GM21423 (cell line): ENCODE data around the gene KRTAP12-2.

Experiments used
- ATAC-seq: cut with Tn5 transposase; IDR thresholded peaks from one replicate; pipeline ENCODE4 v1.9.1; 2021; ENCODE audit warnings: mild to moderate bottlenecking, moderate library complexity; ENCODE audit not compliant: unreplicated experiment

KRTAP12-2 gene

GRCh38 chr21:44666401-44667320 lies at the start of gene KRTAP12-2:
Gene KRTAP12-2 (minus strand): TSS chr21:44666927. CDS start chr21:44666886, 41 bp downstream.
- no peak for ATAC-seq

GRCh38 chr21:44714905-44715304 lies 48.2 kb upstream of the KRTAP12-2 start:
- no peak for ATAC-seq

DNA sequence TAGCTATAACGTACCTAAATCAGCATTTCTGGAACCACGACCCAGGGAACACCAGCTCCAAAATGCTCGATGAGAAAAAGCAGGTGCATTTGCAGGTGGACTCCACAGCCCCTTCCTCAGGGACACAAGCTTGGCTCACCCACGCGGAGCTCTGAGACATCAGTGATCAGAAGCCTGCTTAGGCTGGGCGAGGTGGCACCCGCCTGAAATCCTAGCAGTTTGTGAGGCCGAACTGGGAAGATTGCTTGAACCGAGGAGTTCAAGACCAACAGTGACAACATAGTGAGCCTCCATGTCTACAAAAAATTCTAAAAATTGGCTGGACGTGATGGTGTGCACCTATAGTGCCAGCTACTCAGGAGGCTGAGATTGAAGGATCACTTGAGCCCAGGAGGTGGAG lies 47.1 kb upstream of the KRTAP12-2 start:
- ATAC-seq = no peak

GRCh38 chr21:44713130-44713529 lies 46.4 kb upstream of the KRTAP12-2 start:
- no peak for ATAC-seq

- no peak for ATAC-seq
Measured at GRCh38 chr21:44712203-44713028, 45.7 kb upstream of the KRTAP12-2 start.

GRCh38 chr21:44711327-44712202 lies 44.8 kb upstream of the KRTAP12-2 start, which contains the start of gene TSPEAR:
Gene TSPEAR (minus strand): TSS chr21:44711572. CDS start chr21:44711514, 58 bp downstream.
- no peak for ATAC-seq

GRCh38 chr21:44710756-44711326 lies 44.1 kb upstream of the KRTAP12-2 start:
- no peak for ATAC-seq

- ATAC-seq = no peak
Measured at GRCh38 chr21:44710294-44710665, 43.6 kb upstream of the KRTAP12-2 start.

DNA sequence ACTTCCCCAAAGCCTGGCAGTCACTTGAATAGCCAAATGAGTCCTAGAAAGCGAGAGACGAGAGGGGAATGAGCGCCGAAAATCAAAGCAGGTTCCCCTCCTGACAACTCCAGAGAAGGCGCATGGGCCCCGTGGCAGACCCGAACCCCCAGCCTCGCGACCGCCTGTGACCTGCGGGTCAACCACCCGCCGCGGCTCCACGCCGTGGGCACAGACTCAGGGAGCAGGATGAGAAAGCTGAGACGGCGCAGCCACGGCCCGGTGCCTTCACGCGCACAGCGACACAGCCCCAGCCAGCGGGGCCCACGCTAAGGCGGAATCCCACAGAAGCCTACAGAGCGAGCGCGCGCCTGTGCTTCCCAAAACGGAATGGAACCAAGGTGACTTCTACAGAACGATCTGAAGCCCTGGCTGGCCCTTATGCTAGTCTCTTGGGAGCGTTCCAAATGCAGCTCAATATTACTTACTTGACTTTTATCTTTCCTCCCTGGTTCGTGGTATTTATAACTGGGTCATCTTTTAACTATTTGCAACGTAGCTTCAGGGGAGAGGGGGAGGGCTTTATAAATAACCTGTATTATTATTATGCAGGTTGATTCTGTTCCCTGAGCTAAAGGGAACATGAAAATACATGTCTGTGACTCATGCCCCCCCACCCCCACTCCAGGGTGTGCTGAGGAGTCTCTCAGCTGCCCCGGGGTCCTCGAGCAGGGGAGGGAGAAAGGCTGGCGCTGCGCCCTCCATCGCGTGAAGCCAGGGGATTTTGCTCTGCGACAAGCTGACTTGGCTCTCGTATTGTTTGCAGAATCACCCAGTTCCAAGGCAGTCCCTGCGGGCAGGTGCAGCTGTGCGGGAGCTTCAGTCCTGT lies 42.9 kb upstream of the KRTAP12-2 start:
- ATAC-seq = no peak

DNA sequence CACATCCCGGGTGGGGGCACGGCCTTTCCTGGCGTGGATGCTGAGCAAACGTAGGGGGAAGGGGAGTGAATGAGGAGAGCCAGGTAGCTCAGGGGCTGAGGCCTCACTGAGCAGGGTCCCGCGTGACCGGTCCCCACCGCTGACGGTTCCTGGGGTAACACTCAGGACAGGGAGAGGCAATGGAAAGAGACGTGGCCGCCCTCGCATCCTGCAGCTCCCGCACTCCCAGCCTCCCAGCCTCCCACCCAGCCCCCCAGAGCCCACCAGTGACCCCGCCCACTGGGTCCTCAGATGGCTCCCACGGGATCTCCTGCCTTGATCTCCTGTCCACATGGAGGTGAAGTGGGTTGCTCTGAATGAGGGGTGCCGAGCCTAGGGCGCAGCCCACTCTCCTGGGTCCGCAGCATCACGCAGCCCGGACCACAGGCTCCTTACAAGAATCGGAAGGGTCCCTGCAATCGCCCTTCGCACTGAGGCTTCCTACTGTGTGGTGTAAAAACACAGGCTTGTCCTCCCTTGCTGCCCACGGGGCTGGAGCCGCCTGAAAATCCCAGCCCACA lies 42.2 kb upstream of the KRTAP12-2 start:
- no peak for ATAC-seq

DNA sequence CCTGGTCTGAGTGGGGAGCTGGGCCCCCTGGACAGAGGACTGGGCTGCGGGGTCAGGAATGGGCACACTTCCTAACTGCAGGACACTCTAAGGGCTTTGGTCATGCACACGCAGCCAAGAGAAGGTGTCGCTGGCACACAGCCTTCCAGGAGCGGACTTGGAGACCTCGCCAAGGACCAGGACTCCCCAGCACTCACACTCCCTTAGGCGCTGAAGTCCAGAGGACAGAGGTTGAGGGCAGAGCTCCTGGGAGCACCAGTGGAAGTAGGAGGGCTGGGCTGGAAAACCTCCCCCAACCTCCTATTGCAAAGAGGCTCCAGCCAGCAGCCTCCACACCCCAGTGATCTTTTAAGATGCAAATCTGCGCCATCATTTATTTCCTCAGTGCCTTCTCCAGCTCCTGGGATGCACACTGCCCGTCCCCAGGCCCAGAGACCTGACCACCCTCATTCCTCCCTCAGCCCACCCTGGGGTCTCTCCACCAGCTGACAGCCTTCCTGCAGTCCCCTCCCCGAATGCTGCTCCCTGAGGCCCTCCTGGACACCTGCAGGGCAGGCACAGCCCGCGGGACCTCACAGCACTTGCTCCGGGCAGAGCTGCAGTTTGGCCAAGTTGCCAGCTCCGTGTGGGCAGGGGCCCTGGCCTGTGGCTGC lies 41.6 kb upstream of the KRTAP12-2 start:
- no peak for ATAC-seq

DNA sequence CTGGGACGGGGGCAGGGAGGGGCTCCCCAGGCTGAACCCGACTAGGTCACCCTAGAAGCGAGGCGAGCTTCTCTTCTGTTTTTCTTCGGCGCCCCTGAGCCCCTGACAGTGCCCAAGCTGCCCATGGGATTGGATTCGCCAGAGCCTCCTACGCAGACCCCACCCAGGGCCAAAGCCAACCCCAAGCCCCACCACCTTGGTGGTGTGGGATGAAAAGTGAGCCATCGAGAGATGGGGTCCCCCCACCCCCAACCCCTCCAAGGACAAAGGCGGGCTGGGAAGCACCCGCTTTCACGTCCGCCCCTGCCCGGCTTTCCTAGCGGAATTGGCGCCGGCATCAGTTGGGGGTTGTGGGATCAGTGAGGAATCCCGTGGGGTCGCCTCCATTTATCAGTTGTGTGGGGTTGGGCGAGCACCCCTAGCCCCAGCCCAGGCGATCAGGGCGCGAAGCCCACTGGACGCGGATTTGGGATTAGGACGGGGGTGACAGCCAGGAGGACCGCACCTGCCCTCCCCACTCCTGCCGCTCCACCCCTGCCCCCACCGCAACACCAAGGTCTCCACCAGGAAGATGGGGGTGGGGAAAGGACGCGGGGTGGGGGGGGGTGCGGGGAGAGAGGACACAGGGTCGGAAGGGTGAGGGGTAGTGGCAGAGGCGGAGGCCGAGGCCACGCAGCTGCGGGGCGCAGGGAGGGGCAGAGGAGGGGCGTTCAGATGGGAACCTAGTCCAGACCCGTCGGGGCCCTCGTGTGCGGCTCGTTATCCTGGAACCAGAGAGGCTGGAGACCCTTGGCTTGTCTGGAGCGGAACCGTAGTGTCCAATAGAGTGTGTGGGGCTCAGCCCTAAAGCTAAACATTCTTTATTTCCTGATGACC lies 40.2 kb upstream of the KRTAP12-2 start:
- no peak for ATAC-seq

- ATAC-seq = no peak
Measured at GRCh38 chr21:44706026-44706705, 39.4 kb upstream of the KRTAP12-2 start.

GRCh38 chr21:44704636-44705001 lies 37.9 kb upstream of the KRTAP12-2 start:
- ATAC-seq = no peak

DNA sequence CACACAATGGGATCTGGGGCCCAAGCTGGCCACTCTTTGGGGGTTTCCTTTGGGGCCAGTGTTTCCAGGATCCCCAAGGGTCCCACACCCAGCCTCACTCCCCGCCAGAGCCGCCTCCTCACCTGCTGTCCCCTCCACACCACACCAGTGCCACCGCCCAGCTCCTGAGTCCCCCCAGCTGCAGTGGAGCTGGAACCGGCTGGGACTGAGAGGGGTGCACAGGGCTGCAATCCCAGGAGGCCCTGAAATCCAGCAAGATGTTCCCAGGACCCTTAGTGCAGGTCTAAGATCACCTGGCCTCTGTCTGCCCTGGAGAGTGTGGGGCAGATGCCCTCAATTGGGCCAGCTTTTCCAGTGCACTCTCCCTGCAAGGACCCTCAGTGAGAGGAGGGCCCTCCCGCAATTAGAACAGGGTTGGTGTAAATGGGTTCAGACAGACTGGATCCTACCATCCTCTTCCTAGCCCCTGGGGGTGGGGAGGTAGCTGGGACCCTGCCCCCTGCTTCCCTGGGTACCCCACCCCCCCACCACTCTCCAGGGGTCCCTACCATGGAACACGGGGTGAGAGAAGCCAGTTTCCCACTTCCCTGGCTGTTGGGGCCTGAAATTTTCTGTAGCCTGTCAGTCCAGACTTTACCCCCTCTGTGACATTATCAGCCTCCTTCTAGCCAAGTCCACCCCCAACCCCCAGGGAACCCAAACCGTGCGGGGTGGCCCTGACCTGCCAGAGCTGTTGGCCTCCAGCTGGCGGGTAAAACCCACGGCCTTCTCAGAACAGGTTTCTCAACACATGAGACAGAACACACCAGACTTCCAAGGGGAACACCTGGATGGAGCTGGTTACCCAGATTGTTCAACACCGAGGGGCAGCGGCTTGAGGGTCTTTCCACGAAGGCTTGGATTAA lies 37.3 kb upstream of the KRTAP12-2 start:
- no peak for ATAC-seq
